D341Med (cell line): ENCODE data around the gene APP.

Experiments
- DNase-seq: peaks from one replicate; pipeline ENCODE4 v3.0.0; 2012; ENCODE audit warnings: low spot score

The APP gene

GRCh38 chr21:26127073-26127814 is 43.3 kb downstream of the APP start:
- no peak for DNase-seq

GRCh38 chr21:26126168-26126553 is 44.4 kb downstream of the APP start:
- no peak for DNase-seq

- DNase-seq = no peak
These were observed 45.0 kb downstream of the APP start for GRCh38 chr21:26125433-26126167.

- DNase-seq = no peak
These were observed 45.7 kb downstream of the APP start for GRCh38 chr21:26124896-26125295.

GRCh38 chr21:26124421-26124833 is 46.1 kb downstream of the APP start:
- no peak for DNase-seq

GRCh38 chr21:26123012-26123411 is 47.6 kb downstream of the APP start:
- DNase-seq = no peak

GRCh38 chr21:26120828-26121227 is 49.7 kb downstream of the APP start:
- no peak for DNase-seq

- DNase-seq = no peak
These were observed 50.7 kb downstream of the APP start for GRCh38 chr21:26119906-26120305.

GRCh38 chr21:26118938-26119540 is 51.5 kb downstream of the APP start:
- DNase-seq = no peak

- no peak for DNase-seq
These were observed 52.6 kb downstream of the APP start for GRCh38 chr21:26117972-26118367.

GRCh38 chr21:26117324-26117971 is 53.1 kb downstream of the APP start:
- no peak for DNase-seq

- no peak for DNase-seq
These were observed 54.0 kb downstream of the APP start for GRCh38 chr21:26116456-26117011.

GRCh38 chr21:26115899-26116298 is 54.7 kb downstream of the APP start:
- DNase-seq = no peak

GRCh38 chr21:26115305-26115704 is 55.3 kb downstream of the APP start:
- no peak for DNase-seq

- DNase-seq = no peak
These were observed 57.6 kb downstream of the APP start for GRCh38 chr21:26112975-26113374.

GRCh38 chr21:26112127-26112742 is 58.3 kb downstream of the APP start:
- no peak for DNase-seq

- DNase-seq = no peak
These were observed 59.9 kb downstream of the APP start for GRCh38 chr21:26110715-26111114.

GRCh38 chr21:26107429-26107828 is 63.1 kb downstream of the APP start:
- no peak for DNase-seq

- DNase-seq = no peak
These were observed 64.0 kb downstream of the APP start for GRCh38 chr21:26106562-26106961.

GRCh38 chr21:26105819-26106218 is 64.8 kb downstream of the APP start:
- DNase-seq = no peak

- DNase-seq = peak; percentile 25
These were observed 70.0 kb downstream of the APP start for GRCh38 chr21:26100573-26100972.
